D721Med (cell line): ENCODE data around the gene WNT2.
"Not testable (repeated sequence)": the region's sequence is repeated elsewhere in the genome, so short reads cannot be mapped to it uniquely, and the experiment has no call there.

Source experiments
- DNase-seq: peaks from one replicate; pipeline ENCODE4 v3.0.0; 2011; ENCODE audit warnings: low spot score; ENCODE audit not compliant: insufficient read length
- FAIRE-seq: peaks from 2 replicates; lab custom pipeline; 2011; peaks lifted over from hg19 to GRCh38; lab: Jason Lieb, UNC
- TF ChIP-seq, protein P1 (sequence below): IDR thresholded peaks from 2 replicates; pipeline ENCODE4 v1.5.1; 2012; ENCODE audit warnings: mild to moderate bottlenecking, control low read depth; ENCODE audit not compliant: insufficient read depth; ENCODE audit errors: missing control alignments

WNT2 gene

DNA sequence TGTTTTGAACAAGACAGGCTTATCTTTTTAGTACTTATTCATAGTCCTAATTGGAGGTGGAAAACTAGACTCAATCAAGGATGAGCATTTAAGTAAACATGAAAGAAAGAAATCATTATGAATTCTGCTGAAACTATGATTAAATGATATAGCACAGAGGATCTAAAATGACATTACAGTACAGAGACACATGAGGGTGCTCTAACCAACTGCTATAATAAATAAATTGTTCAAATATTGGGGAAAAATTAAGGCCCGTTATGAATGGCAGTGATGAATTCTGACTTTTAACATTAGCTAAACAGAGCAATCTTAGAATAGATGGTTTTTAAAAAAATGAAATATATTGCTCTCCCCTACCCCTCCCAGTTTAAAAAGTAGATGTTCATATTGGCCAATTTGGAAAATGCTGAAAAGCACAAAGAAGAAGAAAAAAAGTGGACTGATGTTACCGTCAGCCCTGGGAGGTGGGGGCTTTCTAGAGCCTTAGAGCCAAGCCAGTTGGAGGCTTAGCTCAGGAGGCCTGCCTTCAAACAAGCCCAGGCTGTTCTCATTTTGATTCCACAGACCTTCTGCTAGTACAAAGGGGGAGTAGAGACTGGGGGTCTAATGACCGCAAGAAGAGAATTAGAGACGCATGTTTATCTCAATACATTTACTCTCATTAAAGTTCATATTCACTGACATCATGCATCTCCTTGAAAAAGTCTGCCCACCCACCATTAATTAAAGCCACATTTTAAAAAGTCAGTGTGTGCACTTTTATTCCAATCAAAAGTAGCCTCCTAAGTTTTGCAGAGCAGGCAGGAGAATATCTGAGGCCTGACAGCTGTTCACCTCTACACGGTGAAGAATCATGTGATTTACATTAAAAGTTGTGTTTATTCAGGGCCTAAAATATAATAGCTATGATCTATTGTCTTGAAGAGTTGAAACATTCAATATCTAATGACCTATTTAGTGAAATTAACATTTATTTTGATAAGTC lies 10.0 kb downstream of the WNT2 start:
- TF ChIP-seq, protein P1, sequence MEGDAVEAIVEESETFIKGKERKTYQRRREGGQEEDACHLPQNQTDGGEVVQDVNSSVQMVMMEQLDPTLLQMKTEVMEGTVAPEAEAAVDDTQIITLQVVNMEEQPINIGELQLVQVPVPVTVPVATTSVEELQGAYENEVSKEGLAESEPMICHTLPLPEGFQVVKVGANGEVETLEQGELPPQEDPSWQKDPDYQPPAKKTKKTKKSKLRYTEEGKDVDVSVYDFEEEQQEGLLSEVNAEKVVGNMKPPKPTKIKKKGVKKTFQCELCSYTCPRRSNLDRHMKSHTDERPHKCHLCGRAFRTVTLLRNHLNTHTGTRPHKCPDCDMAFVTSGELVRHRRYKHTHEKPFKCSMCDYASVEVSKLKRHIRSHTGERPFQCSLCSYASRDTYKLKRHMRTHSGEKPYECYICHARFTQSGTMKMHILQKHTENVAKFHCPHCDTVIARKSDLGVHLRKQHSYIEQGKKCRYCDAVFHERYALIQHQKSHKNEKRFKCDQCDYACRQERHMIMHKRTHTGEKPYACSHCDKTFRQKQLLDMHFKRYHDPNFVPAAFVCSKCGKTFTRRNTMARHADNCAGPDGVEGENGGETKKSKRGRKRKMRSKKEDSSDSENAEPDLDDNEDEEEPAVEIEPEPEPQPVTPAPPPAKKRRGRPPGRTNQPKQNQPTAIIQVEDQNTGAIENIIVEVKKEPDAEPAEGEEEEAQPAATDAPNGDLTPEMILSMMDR, result no peak
- DNase-seq, result no peak
- no peak for FAIRE-seq

DNA sequence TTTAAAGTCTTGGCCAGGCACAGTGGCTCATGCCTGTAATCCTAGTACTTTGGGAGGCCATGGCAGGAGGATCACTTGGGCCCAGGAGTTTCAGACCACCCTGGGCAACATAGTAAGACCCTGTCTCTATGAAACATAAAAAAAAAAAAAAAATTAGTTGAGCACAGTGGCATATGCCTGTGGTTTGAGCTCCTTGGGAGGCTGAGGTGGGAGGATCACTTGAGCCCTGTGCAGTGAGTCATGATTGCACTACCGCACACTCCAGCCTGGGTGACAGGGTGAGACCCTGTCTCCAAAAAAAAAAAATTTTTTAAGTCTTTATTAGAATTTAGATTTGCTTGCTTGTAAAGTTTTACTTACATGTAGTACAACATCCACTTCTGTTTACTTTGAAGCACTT lies 14.0 kb downstream of the WNT2 start:
- TF ChIP-seq, protein P1, result no peak
- FAIRE-seq, result no peak
- no peak for DNase-seq

DNA sequence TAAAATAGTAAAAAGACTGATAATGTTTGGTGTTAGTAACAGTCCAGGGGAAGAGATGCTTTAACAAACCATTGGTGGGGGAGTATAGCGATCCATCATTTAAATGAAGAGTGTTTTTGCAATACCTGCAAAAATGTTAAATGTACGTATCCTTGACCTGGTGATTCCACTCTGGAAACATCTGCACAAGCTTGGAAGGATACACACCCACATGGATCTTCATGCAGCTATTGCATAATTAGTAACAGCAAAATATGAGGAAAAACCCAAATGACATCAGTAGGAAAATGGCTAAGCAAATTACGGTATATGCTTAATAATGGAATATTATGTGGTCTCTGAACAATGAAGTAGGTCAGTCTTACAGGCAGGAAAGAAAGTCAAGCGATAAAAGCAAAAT lies 20.5 kb downstream of the WNT2 start:
- TF ChIP-seq, protein P1, result no peak
- DNase-seq, result no peak

DNA sequence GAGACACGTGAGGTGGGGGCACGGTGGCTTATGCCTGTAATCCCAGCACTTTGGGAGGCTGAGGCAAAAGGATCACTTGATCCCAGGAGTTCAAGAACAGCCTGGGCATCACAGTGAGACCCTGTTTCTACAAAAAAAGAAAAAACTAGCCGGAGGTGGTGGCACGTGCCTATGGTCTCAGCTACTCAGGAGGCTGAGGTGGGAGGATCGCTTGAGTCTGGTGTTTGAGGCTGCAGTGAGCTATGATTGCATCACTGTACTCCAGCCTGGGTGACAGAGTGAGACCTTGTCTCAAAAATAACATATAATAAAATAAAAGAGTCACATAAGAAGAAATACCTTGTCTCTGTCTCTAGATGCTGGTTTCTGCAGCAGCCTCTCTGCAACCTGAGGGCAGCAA lies 22.4 kb downstream of the WNT2 start:
- not testable (repeated sequence) for FAIRE-seq, DNase-seq

More for the DNA sequence above, 20.5 kb downstream of the WNT2 start:
- no peak for FAIRE-seq

DNA sequence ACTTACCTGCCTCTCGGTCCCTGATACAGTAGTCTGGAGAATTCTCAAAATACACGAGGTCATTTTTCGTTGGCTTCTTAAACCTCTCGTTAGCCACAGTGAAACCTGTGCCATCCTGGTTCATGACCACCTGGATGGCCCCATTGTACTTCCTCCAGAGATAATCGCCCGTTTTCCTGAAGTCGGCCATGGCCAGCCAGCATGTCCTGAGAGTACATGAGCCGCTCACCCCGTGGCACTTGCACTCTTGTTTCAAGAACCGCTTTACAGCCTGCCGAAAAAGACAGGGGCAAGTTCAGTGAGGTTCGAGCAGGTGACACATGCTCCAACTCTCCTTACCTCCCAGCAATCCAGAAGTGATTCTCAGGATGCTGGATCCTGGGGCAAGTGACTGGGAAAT lies 25.3 kb downstream of the WNT2 start:
- no peak for FAIRE-seq
- TF ChIP-seq, protein P1, result no peak
- no peak for DNase-seq

DNA sequence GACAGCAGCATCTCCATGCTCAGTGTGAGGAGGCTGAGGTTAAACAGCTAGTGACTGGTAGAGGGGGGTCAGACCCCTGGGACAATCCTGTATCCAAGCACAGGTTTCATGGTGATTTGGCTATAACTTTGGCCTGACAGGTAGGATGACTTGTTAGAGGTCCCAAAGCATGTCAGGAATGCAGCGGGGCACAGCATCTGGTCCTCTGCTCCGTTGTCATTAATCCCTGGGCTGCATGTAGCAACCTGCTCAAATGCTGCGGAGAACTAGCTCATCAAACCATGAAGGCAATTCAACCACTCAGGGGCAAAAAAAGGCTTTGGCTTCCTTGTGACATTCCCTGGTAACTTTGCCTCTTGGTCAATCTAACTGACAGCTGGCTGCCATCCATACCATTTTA lies 26.8 kb downstream of the WNT2 start:
- TF ChIP-seq, protein P1, result no peak
- FAIRE-seq (no peak), DNase-seq (no peak)

DNA sequence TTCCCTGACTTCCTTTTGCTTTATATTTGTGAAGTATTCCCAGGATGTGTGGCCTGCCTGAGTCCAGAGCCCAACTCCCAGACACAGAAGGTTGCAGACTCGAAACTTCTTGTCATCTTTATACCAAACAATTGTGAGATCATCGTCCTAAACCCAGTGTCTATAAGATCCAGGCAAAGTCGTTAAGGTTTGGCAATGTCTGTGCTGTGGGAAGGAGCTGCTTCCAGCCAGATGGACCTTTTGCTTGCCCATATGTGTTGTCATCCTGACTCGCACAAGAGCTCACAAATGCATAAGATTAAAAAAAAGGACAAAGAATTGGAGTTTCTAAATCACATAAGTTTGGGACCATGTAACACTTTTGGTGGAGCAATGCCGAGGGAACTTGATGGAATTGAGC lies 37.0 kb downstream of the WNT2 start:
- DNase-seq (no peak), FAIRE-seq (no peak)
- TF ChIP-seq, protein P1, result no peak
